Measurements from ENCODE around the gene ABTB2.

DNA sequence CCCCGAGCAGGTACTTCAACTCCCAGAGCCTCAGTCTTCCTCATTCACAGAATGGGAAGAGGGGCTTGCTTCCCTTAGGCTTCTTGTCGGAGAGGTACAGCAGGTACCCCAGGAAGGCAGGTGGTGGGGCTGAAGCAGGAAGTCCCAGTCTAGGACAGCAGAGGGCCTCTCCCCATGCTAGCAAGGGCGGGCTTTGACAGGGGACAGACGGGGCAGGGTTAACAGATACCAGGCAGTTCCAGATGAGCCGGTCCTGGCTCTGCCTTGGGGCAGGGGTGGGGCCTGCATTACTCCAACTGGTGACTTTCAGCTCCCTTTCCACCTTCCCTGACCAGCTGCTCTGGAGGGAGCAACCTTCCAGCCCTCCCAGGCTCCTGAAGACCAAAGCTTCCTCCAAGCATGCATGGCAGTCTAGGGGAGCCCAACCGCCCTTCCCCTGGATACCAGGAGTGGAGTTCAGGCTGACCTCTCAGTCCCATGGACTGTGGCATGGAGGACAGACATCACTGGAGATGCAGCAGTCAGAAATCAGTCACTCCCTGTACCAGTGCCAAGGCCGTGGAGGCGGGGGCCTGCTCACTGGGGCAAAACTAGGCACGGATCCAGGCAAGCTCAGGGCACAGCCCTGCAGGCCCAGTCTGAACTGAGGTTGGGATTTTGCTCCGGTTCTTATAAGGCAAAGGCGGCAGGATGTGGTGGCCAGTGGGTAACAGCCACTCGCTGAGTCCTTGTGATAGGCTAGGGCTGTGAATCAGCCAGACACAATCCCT lies 191.8 kb downstream of the ABTB2 start:
- no peak for TF ChIP-seq EZH2 (IDR thresholded peaks at IDR 0.05; ENCODE audit: low read length)
- TF ChIP-seq, protein P1, sequence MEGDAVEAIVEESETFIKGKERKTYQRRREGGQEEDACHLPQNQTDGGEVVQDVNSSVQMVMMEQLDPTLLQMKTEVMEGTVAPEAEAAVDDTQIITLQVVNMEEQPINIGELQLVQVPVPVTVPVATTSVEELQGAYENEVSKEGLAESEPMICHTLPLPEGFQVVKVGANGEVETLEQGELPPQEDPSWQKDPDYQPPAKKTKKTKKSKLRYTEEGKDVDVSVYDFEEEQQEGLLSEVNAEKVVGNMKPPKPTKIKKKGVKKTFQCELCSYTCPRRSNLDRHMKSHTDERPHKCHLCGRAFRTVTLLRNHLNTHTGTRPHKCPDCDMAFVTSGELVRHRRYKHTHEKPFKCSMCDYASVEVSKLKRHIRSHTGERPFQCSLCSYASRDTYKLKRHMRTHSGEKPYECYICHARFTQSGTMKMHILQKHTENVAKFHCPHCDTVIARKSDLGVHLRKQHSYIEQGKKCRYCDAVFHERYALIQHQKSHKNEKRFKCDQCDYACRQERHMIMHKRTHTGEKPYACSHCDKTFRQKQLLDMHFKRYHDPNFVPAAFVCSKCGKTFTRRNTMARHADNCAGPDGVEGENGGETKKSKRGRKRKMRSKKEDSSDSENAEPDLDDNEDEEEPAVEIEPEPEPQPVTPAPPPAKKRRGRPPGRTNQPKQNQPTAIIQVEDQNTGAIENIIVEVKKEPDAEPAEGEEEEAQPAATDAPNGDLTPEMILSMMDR (optimal IDR thresholded peaks at IDR 0.05 in 1 of 3, IDR thresholded peaks at IDR 0.05 in 1 of 3, conservative IDR thresholded peaks at IDR 0.05 in 1 of 3; ENCODE audit: extremely low read depth in 1 of 3, insufficient read depth in 2 of 3, low read length in 3 of 3) = peak in 2 of 3 experiments; percentile 26 to 42

Measured in keratinocyte (primary cell).